GM12865 (cell line): ENCODE data around the gene MGST2.

Experiments
- DNase-seq: peaks from one replicate; pipeline ENCODE4 v3.0.0; 2010; ENCODE audit warnings: low read depth
- H3K4me3 ChIP-seq: 2 replicates; pipeline ENCODE4 v1.5.1; 2011; ENCODE audit warnings: mild to moderate bottlenecking, low read depth, low read length, control low read depth
- TF ChIP-seq, protein P1 (sequence below): IDR thresholded peaks from 2 replicates; pipeline ENCODE4 v1.5.1; 2011; ENCODE audit warnings: low read length, control low read depth, low read depth, inconsistent platforms; ENCODE audit not compliant: insufficient read depth; ENCODE audit errors: missing control alignments

The MGST2 gene

DNA sequence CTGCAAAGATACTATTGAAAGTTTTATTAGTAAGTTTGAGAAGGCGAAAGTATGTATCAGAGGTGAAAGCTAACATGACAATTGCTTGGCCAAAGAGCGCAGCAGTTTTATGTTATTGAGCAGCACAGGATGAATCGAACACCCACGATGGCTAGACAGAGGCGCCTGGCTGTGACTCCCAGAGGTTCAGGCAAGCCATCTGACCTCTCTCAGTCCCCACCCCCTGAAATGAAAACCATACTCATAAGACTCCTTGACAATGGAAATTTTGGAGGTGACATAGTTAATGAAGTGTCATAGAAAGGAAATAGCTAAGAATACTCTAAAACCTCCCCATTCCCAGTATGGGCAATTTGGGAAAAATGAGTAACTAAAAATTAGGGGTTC lies 70.6 kb downstream of the MGST2 start:
- TF ChIP-seq, protein P1, sequence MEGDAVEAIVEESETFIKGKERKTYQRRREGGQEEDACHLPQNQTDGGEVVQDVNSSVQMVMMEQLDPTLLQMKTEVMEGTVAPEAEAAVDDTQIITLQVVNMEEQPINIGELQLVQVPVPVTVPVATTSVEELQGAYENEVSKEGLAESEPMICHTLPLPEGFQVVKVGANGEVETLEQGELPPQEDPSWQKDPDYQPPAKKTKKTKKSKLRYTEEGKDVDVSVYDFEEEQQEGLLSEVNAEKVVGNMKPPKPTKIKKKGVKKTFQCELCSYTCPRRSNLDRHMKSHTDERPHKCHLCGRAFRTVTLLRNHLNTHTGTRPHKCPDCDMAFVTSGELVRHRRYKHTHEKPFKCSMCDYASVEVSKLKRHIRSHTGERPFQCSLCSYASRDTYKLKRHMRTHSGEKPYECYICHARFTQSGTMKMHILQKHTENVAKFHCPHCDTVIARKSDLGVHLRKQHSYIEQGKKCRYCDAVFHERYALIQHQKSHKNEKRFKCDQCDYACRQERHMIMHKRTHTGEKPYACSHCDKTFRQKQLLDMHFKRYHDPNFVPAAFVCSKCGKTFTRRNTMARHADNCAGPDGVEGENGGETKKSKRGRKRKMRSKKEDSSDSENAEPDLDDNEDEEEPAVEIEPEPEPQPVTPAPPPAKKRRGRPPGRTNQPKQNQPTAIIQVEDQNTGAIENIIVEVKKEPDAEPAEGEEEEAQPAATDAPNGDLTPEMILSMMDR, result no peak
- no peak overlapping the region for H3K4me3 ChIP-seq
- no peak for DNase-seq

DNA sequence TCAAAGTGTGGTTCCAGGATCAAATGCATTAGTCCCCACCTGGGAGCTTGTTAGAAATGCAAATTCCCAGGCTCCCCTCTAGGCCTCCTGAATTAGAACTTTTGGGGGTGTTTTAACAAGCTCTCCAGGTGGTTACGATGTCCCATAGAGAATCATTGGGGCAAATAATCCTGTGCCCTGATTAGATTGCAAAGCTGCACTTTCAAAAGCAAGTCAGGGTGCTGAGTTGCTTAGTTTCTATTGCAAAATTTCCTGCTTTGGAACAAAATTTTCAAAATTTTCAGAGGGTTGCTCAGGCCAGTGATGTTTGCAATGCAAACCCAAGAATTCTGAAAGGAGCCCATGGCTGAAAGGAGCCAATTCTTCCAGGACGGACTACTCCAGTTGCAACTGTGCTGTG lies 71.0 kb downstream of the MGST2 start:
- TF ChIP-seq, protein P1, result no peak
- no peak overlapping the region for H3K4me3 ChIP-seq
- no peak for DNase-seq

DNA sequence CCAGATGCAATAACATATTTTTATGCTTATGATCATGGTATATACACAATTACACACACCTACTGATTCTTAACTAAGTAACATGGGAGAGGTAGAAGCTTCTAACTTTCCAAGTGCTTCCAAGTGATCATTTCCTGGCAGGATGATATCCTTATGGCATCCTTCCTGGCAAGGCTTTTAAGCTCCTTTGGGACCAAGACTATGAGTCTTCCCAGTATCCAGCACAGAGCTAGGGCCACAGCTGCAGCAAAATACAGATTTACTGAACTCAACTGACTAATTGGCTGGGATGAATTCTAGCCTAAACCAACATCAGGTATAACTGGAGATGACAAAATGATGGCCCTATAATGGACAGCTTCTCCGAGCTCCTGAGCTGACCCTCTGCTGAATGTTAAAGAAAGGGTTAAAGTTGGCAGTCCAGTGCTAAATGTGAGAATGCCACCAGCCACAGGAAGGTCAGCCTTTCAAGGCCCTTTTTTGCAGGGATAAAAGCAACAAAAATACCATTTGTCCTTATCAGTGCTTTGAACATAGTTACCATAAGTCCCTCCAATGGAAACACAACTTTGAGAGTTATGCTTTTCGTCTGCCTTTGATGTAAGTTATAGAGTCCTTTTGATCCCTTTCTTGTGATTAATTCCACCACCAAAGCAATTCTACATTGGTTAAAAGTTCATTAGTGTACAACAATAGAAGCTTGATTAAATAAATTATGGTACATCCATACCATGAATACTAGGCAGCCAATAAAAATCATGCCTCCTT lies 73.4 kb downstream of the MGST2 start:
- no peak for DNase-seq
- H3K4me3 ChIP-seq, result no peak overlapping the region
- TF ChIP-seq, protein P1, result no peak

DNA sequence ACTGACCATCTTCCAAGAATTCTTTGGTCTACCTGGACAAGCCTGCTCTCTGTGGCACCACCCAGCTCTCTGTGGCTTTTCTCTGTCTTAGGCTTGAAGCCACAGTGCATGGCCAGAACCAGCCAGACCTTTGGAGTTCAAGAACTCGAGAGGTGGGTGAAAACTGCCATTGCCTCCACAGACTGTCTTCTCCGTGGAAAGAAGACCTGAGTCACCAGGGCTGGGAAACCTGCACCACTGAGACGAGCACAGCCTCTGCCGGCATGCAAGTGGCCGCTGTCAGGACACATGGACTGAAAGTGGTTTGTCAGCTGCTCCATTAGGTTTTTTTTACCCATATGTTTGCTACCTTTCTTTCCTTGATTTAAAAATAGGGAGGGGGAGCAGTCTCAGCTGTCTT lies 74.5 kb downstream of the MGST2 start:
- no peak for DNase-seq
- TF ChIP-seq, protein P1, result no peak
- H3K4me3 ChIP-seq, result no peak overlapping the region

DNA sequence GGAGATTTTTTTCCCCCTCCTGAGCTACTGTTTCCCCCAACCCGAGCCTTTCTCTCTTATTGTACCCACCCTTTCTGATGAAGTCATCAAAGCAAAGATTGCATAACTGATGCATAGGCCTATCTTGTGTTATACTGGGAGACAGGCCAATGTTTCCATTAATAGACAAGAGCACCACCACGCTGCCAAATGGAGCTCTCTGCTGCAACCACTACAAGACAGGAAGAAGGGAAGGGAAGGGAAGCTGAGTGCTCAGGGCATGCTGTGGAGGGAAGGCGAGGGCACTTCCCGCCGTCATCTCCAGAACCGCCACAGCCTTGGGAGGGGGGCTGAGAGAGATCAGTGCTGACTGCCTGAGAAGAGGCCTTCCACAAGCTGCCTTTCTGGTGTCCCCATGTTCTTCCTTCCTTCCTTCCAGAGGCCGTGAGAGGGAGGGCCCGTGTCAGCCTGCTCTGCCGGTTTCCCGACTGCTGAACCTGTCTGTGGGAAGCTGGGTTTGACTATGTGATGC lies 75.0 kb downstream of the MGST2 start:
- no peak overlapping the region for H3K4me3 ChIP-seq
- TF ChIP-seq, protein P1, result no peak
- no peak for DNase-seq

DNA sequence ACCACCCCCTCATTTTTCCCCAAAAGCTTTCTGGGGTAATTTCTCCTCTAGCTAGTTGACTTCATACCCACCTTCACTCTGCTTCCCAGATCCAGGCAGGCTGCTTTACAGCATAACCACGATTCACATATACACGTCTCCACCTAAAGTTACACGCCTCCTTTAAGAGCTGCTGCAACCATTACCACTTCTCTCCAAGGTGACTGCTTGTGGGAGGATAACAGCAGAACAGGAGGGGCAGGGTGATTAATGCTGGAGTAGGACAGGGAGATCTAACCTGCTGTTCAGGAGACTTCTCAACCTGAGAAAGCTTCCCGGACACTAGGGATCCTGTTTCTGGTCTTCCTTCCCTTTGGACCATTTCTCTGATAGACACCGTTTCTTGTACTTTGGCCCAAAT lies 77.4 kb downstream of the MGST2 start:
- TF ChIP-seq, protein P1, result no peak
- H3K4me3 ChIP-seq, result no peak overlapping the region
- no peak for DNase-seq

DNA sequence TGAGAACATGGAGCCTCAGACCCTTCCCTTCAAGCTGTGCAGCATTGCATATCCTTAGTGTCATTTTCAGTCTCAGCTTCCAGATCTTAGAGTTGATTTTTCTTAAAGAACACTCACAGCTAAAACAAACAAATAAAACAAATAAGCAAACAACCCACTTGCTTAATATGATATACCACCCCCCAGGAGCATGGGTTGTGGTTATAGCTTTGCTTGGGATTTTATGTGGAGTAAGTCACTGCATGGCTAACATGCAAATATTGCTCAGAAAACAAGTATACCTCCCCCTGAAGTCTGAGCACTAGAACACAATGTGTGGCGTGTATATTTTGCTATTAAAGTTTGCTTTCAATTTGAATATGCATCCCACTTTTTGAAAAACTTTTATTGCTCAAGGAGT lies 78.6 kb downstream of the MGST2 start:
- no peak for DNase-seq
- no peak overlapping the region for H3K4me3 ChIP-seq
- TF ChIP-seq, protein P1, result no peak
